Stimulated activated CD8-positive, alpha-beta memory T cell treated with anti-CD3 and anti-CD28 coated beads, Interleukin-7, amount 100 ng/mL, for 48 hours (primary cell): ENCODE measurements around the gene CDC42BPG.

ENCODE experiments used
- DNase-seq, 2 donors: peaks; one replicate each; pipeline ENCODE4 v3.0.0-alpha.2; 2020; ENCODE audit warnings: low read depth in 1 of 2; ENCODE audit errors: extremely low read depth in 1 of 2

The CDC42BPG gene

GRCh38 chr11:64793271-64794160 is 50.9 kb downstream of the CDC42BPG start:
- DNase-seq, result no peak

- no peak for DNase-seq
These were observed 52.0 kb downstream of the CDC42BPG start for GRCh38 chr11:64792482-64792881.

DNA sequence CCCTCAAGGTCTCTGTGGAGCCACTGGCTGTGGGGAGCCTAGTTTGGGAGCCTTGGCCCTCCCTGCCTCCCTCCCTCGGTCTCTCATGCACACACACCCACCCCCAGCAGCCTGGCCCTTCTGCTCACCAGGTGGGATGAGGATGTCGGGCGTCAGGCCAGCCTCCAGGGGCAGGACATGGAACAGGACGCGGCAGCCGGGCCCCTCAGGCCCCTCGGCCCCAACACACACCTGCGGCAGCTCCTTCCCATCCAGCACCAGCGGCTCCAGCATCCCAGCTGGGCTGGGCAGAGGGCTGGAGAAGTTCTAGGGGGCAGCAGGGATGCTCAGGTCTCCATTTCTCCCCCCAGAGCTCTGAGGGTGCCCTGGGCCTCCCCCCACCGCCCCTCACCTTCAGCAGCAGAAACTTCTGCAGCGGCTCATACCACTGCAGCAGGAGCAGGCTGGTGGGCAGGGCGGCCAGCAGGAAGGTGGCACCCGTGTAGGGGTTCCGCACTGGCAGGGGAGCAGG is 52.6 kb downstream of the CDC42BPG start:
- DNase-seq, result no peak

DNA sequence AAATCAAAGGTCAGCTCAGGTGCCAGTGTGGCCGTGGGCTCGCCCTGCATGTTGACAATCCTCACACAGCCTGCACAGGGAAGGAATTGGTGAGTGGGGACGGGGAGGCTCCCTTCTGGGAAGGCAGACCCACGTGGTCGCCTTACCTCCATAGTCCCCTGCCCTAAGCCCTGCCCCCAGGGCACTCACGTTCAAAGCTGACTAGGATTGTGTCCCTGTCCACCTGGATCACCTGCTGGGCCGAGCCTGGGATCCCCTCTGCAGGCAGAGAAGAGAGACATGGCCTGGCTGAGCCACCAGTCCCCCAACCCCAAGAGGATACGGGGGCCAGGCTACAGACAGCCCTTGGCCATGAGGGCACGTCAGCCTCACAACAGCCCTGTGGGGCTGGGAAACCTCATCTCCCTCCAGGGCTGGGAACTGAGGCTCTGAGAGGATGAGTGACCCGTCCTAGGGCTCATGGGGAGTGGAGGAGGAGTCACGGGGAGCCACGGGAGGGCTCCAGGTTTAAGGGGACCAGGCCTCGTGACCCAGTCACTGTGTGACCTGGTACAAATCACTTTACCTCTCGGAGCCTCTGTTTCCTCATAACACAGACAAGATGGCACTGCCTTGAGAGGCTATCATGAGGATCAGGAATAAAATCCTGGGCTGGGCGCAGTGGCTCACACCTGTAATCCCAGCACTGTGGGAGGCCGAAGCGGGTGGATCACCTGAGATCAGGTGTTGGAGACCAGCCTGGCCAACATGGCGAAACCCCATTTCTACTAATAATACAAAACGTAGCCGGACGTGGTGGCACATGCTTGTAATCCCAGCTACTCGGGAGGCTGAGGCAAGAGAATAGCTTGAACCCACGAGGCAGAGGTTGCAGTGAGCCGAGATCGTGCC is 54.0 kb downstream of the CDC42BPG start:
- no peak for DNase-seq

DNA sequence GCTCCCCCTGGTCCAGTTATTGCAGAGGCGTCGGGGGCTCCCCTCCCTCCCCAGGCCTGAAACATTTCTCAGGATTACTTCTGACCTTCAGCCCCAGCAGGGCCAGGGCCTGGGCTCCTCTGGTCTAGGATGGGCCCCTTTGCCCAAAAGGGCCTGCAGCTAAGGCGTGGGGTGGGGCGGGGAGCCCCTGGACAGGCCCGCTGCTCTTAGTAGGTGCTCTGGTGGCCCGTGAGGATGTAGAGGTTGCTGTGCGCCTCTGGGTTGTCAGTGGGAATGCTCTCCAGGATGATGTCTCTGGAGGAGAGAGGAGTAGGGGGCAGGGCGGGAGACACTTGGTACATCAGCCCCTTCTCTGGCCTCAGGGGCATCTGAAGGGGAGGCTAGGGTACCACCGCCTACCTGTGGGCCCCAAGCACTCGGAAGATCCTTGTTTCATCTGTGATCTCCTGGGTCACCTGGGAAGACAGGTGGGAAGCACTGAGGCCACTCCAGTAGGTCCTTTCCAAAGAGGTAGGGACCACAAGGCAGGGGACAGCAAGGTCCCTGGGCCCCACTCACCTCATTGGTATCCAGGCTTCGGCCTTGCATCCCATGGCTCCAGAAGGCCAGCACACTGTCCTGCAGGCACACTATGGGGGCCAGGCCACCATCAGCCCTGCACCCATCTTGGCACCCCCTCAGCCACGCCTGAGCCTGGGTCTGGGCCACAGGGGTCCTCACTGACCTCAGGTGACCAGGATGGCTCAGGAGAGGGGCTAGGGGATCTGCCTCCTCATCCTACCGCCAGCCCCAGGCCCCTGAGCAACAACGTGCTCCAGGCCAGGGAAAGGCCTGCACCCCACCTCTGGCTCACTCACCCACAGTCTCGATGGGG is 54.9 kb downstream of the CDC42BPG start:
- no peak for DNase-seq

- no peak for DNase-seq
These were observed 55.9 kb downstream of the CDC42BPG start for GRCh38 chr11:64788321-64789215.

GRCh38 chr11:64787526-64788320 is 56.7 kb downstream of the CDC42BPG start:
- no peak for DNase-seq

DNA sequence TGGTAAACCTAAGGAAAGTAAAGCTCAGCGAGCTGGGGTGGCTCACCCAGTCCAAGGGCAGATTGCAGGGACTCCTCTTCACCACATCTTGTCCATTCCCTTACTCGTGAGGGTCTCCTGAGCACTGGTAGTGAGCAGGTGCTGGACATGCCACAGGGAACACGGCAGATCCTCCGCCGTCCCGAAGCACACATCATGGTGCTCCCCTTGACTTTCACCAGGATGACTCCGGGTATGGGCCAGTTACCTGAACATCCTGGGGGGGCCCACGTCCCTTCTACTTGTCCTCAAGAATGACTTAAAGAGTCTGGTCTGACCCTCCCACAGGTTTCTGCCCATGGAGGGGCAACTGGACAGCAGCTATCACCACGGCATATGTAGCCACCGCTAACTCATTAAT is 58.1 kb downstream of the CDC42BPG start:
- DNase-seq, result no peak

DNA sequence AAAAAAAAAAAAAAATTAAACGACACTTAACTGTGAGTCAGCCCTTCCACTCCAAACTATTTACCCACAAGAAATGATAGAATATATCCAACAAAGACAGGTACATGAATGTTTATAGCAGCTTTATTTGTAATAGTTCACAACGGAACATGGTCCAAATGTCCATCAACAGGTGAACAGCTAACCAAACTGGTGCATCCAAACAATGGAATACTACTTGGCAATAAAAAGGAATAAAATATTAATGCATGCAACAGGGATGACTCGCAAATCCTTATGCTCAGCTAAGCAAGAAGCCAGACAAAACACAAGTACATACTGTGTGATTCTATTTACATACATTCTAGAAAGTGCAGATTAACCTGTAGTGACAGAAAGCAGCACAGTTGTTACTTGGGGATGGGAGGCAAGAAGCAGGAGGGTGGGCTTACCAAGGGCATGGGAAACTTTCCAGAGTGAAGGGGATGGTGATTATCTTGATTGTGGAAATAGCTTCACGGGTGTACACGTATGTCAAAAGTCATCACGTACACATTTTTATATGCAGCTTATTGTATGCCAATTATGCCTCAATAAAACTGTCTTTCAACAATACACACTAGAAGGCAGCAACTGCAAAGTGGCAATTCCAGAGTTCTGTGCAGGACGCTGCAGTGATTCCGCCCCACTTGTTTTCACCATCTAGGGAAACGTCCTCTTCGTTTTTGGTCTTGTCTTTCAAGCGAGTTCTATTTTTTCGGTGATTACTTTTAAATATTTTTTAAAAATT is 59.5 kb downstream of the CDC42BPG start:
- DNase-seq, result no peak

- DNase-seq, result peak; percentile 98 to 99
These were observed 65.8 kb downstream of the CDC42BPG start, which contains the start of gene SF1 for GRCh38 chr11:64778473-64779298. Gene SF1 (minus strand): TSS chr11:64778542. CDS start chr11:64778392, 150 bp downstream.

- DNase-seq, result no peak
These were observed 66.3 kb downstream of the CDC42BPG start for GRCh38 chr11:64778223-64778472.

GRCh38 chr11:64777449-64778222 is 66.8 kb downstream of the CDC42BPG start:
- peak; percentile 55 to 58 for DNase-seq

DNA sequence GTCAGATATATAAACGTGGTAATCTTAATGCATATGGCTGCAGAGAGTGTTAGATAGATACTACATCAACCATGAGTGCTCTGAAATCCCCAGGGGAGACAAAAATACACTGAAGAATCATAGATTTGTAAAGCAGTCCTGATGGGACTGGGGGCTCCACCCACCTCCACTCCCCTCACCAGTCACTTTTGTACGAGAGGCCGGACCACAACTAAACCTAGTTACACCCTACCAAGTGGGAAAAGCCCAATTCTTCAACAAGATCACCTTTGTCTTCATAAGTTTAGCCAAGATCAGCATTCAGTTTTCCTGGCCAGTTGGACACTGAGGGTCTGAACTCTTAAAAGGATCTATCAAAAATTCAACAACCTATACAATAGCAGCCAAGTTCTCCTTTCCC is 67.6 kb downstream of the CDC42BPG start:
- no peak for DNase-seq

GRCh38 chr11:64776425-64776824 is 68.0 kb downstream of the CDC42BPG start:
- DNase-seq, result no peak

- DNase-seq, result no peak
These were observed 70.3 kb downstream of the CDC42BPG start for GRCh38 chr11:64774144-64774543.
